CD4-positive, alpha-beta T cell treated with Interleukin-12 subunit alpha and Interleukin-12 subunit beta, for 1 hour (primary cell): ENCODE measurements around the gene AP3B1.

Experiments used
- DNase-seq: peaks from one replicate; pipeline ENCODE4 v3.0.0-alpha.2; 2020

Gene AP3B1

GRCh38 chr5:78287833-78288232 lies 6.7 kb downstream of the AP3B1 start:
- DNase-seq = no peak

- no peak for DNase-seq
Observed at GRCh38 chr5:78287169-78287568, 7.3 kb downstream of the AP3B1 start.

- DNase-seq = no peak
Observed at GRCh38 chr5:78286290-78286689, 8.2 kb downstream of the AP3B1 start.

GRCh38 chr5:78283802-78284201 lies 10.7 kb downstream of the AP3B1 start:
- DNase-seq = no peak

DNA sequence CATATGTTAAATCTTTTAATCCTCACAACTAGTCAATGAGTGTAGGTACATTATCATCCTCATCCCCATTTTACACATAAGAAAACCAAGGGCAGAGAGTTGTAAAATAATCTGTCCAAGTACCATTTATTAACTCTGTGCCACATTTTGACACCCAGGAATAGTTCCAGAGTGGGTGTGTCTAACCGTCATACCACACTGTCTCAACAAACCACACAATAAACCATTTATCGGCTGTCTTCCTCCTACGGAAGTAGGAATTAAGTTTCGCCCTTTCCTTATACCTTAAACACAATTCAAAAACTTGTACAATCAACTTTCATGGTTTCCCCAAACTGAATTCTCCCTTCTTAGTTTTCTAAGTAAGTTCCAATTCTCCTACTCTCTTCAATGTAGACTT lies 11.4 kb downstream of the AP3B1 start:
- DNase-seq = no peak

DNA sequence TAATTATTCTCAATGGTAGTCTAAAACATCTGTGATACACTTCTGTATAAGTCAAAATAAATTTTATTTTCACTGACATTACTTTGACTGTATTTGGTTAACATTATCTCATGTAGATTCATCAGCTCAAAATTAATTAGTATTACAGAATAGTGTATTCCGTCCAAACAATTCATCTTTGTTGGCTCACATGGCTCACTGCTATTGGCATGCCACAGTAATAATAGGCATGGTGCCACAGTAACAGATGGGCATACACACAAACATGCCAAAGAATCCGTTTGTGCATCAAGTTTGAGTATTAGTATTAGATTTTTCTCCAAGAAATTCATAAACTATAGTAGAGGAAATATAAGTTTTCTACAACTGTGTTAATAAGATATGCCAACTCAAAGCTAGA lies 14.2 kb downstream of the AP3B1 start:
- no peak for DNase-seq

GRCh38 chr5:78279194-78279593 lies 15.3 kb downstream of the AP3B1 start:
- no peak for DNase-seq

DNA sequence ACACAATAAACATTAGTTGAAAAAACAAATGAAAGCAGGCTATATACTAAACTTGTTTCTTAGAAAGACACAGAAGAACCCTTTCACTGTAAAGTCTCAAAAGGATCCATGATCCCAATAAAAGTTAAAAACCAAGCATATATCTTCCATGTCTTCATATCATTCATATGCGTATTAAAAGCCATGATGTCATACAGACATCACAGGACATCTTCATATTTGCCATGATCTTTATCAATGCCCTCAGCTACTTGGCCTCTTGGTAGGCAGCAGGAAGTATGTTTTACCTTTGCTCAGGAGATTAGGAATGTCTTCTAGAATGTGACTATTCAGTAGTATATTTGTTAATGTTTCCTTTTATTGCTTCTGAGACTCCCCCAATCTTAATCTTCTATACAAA lies 16.8 kb downstream of the AP3B1 start:
- DNase-seq = no peak

DNA sequence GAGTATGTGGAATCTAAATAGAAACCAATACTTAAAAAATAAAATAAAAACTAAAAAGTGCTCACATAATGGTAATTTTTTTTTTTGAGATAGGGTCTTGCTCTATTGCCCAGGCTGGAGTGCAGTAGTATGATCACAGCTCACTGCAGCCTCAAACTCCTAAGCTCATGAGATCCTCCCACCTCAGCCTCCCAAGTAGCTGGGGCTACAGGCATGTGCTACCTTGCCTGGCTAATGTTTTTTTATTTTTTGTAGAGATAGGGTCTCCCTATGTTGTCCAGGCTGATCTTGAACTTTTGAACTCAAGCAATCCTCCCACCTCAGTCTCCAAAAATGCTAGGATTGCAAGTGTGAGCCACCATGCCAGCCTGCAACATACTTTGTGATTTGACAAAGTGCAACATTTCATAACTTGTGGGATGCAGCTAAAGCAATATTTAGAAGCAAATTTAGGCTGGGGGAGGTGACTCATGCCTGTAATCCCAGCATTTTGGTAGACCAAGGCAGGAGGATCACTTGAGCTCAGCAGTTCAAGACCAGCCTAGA lies 18.4 kb downstream of the AP3B1 start:
- no peak for DNase-seq

GRCh38 chr5:78274540-78275197 lies 19.8 kb downstream of the AP3B1 start:
- no peak for DNase-seq

DNA sequence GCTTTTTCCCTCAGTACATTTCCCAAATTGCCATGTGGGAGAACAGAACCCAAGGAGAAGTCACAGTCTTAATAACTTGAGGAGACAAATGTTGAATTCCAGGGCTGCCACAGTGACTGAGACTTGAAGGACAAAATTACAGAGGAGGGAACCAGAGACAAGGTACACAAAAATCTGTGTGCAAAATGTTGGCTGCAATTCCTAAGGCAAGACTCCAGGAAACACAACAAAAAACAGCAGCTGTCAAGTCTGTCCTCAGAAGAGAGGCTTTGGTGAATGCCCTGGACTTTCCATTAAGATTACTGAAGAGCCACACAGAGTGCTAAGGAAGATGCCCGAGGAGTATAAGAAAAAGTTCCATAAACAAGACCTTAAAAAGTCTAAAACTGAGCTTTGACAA lies 21.1 kb downstream of the AP3B1 start:
- DNase-seq = no peak

GRCh38 chr5:78271766-78272165 lies 22.7 kb downstream of the AP3B1 start:
- DNase-seq = no peak

DNA sequence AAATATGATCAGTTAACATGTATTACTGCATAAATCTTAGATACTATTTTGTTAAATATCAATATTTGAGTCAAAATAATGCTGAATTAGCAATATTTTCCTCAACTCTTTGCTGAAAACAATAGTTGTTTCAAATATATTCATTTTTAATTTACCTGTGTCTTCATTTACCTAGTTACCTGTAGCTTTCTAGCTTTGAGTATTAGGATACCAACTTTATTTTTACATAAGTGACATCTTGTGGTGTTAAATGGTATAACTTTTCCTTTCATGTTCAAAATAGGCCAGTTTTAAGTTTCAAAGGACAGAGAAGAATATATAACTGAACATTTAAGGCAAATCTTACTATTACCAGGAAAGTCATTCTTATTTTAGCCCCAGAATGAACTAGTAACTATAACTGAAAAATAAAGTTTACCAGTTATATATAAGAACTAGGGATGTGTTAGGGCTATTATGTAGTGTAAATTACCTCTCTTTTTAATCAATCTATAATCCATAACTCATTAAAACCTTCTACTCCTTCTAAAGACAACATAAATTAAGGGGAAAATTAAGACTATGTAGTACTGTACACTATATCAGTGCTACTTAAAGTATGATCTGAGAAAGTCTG lies 25.3 kb downstream of the AP3B1 start:
- DNase-seq = peak; percentile 16

DNA sequence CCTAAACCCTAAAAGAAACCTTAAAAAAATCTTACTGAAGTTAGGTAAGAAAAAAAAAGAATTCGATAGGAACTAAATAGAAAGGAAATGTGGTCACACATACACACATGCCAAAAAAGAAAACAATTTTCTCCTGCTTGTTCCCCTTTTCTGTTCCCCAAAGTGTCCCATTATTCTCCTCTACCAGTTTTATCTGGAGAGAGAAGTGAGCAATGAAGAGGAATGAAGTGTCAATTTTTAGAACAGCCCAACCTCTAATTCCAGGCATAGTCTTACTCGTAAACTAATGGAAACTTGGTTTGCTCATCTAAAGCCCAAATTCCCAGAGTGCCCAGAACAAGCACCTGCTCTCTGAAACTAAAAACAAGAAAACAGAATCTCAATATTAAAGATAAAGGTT lies 26.1 kb downstream of the AP3B1 start:
- DNase-seq = no peak

- DNase-seq = no peak
Observed at GRCh38 chr5:78265163-78265562, 29.3 kb downstream of the AP3B1 start.

DNA sequence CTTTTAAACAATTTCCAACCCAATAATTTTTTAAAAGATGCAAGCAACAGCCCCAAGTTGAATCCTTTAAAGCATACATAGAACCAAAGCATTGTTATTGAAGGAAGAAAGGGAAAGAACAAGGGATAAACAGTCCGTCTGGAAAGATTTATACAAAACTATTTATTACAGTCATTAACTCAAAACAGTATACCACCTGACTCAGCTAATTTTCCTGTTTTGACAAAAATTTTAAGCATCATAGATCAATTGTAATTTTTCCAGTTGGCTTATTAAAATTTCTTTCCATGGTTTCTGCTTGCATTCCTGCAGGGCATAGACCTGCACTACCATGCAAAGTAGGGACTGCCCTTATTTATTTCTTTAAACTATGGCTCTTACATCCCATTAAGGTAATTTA lies 29.9 kb downstream of the AP3B1 start:
- DNase-seq = no peak

GRCh38 chr5:78260771-78261170 lies 33.7 kb downstream of the AP3B1 start:
- no peak for DNase-seq

DNA sequence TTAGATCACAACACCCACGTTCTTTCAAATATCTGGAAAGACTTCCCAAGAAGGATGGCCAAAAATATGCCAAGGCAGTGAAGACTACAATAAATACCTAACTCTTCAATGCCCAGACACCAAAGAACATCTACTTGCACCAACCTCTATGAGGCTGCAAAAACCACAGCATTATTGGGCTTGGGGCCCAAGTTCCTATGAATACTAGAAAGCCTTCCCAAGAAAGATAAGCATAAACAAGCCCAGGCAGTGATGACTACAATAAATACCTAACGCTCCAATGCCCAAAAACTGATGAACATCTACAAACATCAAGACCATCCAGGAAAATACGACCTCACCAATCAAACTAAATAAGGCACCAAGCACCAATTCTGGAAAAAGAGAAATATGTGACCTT lies 41.3 kb downstream of the AP3B1 start:
- DNase-seq = no peak

- DNase-seq = no peak
Observed at GRCh38 chr5:78252715-78253114, 41.8 kb downstream of the AP3B1 start.

GRCh38 chr5:78251663-78252284 lies 42.7 kb downstream of the AP3B1 start:
- no peak for DNase-seq

DNA sequence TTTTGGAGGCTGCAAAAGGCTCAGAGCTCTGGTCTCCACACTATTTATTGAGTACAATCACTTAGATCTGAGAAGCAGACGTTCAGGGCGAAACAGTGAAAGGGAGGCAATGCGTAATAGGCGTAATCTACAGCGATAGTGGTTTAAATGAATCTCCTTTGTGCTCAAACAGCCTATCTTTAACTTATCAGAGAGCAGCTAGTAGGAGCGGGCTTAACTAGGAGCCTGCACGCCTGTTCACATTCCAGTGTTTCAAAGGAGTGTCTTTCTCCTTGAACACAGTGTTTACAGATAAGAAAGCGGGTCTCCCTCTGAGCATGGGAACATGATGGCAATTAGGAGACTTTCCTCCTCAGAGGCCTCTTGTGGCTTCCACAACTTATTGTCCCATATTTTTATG lies 49.4 kb downstream of the AP3B1 start:
- DNase-seq = no peak

GRCh38 chr5:78243639-78244038 lies 50.9 kb downstream of the AP3B1 start:
- no peak for DNase-seq

- DNase-seq = no peak
Observed at GRCh38 chr5:78243091-78243490, 51.4 kb downstream of the AP3B1 start.

DNA sequence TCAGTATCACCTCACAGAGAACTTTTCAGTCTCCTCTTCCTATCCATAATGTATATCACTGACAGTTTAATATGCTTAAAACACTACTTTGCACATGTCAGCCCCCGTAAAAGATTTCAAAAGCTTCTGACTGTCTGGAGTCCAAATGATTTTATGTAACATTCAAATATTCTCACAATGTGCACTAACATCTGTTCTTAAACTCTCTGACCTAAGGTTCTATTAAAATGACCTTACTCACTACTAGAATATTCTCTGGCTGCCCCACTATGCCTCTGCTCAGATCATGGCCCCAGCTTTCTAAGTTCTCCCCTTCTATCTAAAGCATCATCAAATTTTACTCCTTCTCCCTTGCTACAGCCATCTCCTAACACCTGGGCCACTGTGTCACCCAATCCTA lies 52.5 kb downstream of the AP3B1 start:
- DNase-seq = no peak
